Fibroblast of skin of left quadriceps (primary cell): ENCODE results near the gene CARHSP1.
"Not testable (repeated sequence)": the region's sequence is repeated elsewhere in the genome, so short reads cannot be mapped to it uniquely, and the experiment has no call there.

Experiments used
- DNase-seq, 2 experiments: peaks; one replicate each; pipeline ENCODE4 v3.0.0-alpha.2; 2013; ENCODE audit warnings: low read depth in 2 of 2

CARHSP1 gene

DNA sequence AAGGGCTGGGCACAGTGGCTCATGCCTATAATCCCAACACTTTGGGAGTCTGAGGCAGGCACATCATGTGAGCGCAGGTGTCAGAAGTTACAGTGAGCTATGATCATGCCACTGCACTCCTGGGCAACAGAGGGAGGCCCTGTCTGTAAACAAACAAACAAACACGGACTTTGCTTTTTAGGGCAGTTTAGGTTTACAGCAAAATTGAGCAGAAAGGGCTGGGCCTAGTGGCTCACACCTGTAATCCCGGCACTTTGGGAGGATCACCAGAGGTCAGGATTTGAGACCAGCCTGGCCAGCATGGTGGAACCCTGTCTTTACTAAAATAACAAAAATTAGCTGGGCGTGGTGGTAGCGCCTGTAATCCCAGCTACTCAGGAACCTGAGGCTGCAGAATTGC, 3.3 kb upstream of the CARHSP1 start:
- DNase-seq = no peak

DNA sequence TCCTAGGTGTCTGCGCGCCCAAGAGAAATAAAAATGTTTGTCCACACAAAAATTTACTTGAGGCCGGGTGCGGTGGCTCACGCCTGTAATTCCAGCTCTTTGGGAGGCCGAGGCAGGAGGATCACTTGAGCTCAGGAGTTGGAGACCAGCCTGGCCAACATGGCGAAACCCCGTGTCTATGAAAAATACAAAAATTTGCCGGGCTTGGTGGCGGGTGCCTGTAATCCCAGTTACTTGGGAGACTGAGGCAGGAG, 1.1 kb upstream of the CARHSP1 start:
- DNase-seq = not testable (repeated sequence)

DNA sequence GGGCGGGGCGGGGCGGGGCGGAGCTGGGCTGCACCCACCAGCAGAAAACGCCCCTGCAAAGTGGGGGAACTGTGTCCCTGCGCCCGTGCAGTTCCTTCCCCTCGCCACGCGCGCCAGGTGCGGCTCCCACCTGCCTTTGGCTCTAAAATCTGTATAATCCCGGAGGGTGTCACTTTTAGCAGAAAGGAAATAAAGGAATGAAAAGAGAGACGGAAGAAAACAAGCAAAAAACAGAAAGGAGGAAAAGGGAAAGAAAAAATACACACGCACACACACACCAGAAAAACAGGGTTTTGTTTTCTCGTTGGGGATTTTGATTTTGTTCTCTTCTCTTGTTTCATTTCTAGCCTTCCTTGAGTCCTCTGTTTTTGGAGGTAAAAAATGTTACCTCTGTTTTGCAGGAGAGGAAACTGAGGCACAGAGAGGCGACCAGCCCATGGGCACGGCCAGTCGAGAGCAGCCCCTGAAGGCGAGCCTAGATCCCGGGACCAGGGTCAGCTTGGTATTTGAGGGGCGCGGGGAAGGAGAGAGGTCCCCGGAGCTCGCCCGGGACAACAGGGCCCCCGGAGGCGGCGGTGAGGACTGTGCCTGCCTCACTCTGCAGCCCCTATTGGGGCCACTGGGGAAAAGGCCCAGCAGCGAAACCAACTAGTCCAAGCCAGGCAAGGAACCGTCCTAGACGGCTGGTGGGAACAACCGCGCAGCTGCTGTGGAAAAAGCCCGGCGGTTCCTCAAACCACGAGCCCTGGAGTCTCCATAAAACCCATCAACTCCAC, 594 bp upstream of the CARHSP1 start:
- no peak for DNase-seq

DNA sequence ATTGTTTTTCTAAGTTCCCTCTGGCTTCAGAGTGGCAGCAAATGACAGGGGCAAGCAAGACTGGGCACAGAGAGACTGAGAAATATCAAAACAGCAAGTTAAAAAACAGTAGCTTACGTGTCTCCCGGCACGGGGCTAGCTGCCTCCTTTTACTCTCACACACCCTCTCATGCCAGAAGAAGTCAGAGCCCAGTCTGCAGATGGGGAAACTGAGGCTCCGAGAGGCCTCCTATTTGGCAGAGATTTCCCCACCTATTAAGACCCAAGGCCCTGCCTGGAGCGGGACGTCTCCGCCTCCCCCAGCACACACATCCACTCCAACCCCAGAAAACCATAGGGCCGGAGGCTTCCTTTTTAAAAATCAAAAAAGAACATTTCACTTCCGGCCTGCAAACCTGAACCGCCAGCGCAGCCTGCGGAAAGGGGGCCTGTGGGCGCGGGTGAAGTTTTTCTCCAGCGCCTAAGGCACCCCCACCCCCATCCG, 832 bp downstream of the CARHSP1 start:
- no peak for DNase-seq

DNA sequence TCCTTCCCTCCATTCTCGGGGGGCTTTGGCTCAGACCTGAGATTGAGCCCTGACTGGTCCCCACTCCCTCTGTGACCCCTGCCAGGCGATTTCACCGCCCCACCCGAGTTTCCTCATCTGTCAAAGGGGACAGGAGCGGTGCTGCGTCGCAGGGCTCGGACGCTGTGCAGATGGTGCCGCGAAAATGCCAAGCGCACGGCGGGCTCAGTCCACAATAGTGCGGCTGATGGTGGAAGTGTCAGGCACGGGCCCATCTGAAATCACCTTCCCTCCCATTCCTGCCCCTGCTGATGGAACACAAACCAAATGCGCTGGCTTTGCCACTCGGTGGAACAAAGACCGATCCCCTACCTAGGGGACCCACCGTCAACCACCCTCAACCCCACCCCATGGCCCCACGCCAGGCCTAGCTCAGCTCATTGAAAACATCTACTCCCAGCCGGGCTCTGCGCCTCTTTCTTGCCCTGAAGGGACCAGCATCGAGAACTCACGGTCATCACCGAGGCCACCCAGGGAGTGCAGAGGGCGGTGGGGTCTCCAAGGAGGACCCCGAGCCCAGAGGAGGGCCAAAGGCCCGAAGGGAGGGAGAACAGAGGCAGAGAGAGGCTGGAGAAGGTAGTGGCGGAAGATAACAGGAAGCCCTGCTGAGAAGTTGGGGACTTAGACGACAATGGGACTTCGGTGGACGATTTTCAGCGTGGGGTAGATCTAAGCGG, 1.4 kb downstream of the CARHSP1 start:
- no peak for DNase-seq

DNA sequence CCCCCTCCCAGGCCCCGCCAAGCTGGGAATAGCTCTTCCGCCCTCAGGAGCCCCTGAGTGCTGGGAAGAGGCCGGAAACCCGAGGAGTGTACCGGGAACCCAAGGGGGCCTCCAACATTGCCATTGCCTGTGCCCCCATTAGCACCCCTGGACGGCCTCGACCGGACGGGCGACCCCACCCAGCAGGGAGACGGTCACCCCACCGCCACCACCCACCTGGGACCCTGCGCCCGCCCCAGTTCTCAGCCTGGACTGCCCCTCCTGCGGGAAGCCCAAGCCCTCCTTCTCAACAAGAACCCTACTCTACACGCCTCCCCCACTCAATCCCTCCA, 2.0 kb downstream of the CARHSP1 start:
- no peak for DNase-seq

DNA sequence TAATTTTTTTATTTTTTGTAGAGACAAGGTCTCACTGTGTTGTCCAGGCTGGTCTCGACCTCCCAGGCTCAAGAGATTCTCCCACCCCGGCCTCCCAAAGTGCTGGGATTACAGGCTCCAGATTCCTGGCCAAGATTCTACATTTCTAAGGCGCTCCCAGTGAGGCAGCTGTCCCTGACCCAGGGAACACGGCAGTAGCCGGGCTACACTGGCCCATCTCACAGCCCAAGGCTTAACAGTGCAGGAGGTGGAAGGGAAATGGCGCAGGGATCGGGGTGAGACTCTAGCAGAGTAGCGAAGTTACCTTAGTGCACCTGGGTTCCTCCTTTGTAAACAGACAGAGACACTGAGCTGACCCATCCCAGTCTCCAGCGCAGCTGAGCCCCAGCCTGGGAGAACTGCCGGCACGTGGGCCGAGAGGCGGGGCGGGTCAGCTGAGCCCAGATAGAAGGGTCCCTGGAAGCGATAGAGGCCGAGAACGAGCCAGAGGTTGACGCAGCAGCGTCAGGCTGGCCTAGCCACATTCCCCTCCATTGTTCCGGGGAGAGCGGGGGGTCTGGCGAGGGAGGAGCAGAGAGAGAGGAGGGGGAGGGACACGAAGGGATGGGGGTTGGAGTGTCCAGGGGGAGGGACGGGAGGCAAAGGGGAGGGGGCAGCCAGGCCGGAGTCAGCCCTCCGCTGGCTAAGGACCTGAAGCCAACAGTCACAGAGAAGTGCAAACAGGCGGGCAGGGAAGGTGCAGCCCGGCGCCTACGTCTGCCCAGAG, 2.5 kb downstream of the CARHSP1 start:
- DNase-seq = no peak

DNA sequence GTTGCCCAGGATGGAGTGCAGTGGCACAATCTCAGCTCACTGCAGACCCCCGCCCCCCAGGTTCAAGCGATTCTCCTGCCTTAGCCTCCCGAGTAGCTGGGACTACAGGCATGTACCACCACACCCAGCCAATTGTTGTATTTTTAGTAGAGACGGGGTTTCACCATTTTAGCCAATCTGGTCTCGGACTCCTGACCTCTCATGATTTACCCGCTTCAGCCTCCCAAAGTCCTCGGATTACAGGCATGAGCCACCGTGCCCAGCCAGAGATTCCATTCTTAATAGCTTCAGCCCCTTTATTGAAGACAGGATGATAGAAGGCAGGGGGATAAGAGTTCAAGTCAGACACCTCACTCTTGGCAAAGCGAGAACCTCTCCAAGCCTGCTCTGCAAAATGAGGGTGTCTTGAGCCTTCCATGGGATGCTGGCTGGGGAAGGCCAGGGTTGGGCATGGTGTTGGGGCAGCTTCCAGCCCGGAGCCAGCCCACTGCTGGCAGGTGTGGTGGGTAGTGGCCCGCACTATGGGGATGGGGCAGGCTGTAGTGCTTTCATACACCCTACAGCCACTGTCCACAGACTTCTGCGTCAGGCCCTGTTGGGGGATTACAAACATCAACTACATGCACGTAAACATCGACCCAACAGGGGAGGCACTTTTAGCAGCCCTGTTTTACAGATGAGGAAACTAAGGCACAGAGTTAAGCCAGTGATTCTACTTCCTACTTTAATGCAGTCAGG, 3.5 kb downstream of the CARHSP1 start:
- no peak for DNase-seq

DNA sequence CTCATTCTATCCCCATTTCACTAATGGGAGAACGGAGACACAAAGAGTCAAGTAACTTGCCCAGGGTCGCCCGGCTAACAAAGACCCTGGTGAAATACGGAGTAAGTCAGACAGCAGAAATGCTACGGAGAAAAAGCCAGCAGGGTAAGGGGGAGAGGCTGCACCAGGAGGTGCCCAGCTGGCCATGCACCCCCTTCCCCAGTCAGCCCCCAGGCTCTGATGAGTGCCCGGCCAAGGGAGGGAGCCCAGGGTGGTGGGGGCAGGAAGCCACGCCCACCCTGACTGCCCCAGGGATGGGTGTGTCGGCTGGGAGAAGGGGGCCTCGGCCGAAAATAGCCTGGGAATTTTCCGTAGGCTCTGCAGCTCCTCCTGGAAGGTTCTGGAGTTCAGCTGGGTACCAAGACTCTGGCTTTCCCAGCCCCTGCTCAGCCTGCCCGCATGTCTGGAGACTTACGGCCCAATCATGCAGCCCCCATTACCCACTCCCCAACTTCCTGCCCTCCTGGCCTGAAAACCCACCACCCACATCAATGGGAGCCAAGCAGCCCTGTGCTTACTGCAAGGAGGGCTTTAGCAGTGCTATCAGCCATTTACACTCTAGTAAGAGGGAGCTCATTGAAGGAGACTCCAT, 4.2 kb downstream of the CARHSP1 start:
- DNase-seq = no peak

DNA sequence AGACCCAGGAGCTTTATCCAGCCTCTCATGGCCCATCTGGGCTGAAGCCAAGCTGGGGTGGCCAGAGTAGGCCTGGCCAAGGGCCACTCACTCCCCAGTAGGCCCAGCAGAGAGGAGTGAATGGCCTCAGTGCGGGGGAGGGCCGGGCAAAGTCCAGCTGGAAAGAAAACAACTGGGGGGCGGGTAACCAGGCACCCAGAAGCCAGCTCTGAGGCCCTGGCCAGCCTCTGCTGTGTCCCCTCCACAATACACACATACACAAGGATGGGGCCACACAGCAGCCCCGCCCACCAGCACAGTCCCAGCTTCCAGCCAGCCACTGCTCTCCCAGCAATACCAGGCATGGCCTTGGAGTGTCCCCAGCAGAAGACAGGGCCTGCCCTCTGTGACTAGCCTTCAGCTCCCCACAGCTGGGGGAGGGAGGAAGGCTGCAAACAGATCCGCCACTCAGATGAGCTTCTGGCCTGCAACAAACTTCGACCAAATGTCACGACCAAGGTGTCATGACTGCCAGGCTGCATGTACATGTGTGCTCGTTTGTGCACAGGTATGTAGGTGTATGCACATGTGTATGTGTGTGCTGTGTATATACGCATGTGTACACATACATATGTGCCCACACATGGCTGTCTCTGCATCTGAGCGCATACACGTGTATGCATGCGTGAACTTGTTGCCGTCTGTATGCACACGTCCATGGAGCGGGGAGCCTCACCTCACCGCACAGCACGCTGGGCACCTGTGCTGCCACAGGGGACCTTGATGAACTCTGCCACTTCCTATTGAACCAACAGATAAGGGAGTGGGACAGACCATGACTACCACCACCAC, 5.0 kb downstream of the CARHSP1 start:
- no peak for DNase-seq

DNA sequence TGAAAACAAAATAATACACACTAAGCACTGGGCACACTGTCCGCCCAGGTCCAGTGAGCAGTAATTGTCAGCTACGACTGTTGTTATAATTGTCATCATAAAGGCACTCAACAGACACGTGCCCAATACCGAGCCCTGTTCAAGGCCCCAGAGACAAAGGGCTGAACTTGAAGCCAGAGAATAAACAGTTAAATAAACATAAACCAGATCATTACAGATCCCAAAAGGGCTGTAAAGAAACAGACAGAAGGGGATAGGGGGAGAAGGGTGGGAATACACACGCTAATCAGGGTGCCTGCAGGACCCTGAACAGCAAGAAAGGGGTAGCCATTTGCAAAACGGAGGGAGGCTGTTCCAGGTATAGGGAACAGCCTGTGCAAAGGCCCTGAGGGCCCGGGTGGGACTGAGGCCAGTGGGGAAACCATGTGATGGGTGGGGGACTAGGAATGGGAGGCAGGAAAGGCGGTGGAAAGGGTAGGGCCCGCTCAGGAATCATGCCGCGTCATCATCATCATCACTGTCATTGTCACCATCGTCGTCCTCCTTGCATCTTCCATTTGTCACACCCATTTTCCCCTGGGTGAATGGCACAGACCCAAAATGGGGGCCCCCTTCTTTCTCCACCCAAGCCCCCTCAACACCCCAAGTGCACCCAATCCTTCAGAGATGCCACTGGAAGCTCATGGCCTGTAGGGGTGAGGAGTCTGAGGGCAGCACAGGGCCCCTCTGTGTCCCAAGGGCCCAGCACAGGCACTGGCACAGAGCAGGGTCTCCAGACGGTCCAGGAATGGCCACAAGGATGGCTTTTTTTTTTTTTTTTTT, 6.3 kb downstream of the CARHSP1 start:
- no peak for DNase-seq

DNA sequence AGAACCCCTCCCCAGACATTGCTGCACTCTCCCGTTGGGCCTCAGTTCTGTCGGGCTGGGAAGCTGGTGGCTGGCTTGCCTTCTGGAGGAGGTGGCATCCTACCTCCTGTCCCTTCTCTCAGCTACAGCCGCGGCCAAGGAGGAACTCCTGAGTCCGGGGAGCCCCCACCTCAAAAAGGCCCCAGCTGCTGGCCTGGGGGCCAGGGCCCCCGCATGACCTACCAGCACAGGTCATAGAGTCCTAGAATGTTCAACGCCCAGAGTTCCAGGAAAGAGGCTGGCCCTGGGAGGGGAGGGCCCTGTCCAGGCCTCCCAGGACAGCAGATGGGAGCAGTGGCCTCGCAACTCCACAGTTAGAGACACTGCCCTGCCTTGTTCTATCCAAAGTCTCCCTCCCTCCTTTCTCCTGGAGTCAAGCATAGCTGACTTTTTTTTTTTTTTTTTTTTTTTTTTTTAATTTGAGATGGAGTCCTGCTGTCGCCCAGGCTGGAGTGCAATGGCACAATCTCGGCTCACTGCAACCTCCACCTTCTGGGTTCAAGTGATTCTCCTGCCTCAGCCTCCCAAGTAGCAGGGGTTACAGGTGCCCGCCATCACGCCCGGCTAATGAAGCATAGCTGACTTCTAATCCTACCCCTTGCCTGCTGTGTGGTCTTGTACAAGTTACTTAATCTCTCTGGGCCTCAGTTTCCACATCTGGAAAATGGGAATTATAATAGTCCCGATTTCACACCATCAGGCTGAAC, 7.1 kb downstream of the CARHSP1 start:
- no peak for DNase-seq

DNA sequence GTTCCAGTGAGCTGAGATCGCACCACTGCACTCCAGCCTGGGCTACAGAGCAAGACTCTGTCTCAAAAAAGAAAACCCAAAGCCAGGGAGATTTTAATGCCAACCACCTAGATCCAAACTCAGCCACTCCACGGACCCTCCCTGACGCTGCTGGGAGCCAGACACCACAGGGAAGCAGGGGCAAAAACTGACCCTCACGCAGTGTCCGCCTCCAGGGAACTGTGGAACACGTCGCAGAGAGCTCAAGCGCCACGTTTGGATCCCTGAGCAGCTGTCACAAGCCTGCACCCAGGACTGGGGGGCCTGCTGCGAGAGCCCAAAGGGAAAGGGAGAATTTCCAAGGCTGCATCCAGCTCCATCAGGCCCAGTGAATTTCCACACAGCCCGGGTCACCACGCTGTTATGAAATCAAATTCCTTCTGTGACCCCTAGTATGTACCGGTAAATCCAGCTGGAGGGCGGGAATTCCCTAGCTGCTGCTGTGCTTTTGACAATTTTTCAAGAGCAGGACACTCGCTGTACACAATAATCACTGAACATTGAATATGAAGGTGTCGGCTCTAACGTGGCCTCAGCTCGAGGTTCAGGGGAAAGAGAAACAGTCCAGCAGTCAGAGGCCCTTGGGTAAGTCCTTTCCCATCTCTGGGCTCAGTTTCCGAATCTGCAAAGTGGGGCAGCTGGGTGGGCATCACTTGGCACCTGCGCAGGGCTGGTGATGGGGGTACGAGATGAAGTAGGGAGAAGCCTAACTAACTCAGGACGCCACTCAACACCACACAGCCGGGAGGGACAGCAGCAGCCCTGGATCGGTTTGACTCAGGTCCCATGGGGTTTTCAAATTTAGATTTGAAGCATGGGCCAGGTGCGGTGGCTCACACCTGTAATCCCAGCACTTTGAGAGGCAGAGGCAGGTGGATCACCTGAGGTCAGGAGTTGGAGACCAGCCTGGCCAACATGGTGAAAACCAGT, 8.6 kb downstream of the CARHSP1 start:
- no peak for DNase-seq

DNA sequence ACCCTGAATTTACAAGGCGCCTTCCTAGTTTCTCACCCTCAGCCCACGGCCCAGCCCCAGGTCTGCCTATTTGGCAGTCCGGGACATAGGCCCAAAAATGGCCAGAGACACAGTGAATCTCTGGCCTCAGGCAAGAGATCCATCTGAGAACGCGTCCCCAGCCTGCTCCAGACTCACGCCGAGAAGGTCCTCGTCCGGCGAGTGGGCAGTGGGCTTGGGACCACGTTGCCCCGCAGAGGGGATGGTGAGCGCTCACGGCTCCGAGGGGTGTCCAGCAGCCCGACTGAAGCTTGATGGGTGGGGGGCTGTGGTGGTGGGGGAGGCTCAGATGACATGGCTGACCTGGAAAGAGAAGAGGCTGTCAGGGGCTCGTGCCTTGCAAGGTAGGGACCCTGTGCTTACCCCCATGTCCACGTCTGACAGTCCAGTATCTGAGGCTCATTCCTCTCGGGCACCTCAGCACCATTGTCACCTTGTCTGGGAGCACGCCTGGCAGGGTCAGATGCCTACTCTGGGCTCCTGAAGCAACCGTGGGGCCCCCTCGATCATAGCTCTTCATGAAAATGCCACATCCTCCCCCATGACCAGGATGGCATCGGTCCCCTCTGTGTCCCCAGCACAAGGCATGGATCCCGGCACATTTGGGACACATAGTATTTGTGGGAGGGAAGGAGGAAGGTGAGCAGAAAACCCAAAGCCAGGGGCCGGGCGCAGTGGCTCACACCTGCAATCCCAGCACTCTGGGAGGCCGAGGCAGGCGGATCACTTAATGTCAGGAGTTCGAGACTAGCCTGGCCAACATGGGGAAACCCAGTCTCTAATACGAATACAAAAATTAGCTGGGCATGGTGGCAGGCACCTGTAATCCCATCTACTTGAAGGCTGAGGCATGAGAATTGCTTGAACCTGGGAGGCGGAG, 9.6 kb downstream of the CARHSP1 start:
- DNase-seq = no peak

DNA sequence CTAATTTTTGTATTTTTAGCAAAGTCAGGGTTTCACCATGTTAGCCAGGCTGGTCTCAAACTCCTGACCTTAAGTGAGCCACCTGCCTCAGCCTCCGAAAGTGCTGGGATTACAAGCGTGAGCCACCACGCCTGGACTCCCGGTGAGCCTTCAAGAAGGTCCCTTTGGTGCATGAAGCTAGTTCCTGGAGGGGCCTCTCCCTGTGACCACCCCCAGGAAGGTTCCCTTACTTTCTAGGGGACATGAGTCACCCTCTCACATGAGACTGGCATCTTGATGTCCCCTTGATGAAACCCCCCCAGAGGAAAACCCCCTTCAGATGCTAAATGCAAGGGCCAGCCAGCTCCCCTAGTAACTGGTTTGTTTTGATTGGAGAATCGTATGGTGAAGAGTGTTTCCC, 12.8 kb downstream of the CARHSP1 start:
- DNase-seq = no peak

DNA sequence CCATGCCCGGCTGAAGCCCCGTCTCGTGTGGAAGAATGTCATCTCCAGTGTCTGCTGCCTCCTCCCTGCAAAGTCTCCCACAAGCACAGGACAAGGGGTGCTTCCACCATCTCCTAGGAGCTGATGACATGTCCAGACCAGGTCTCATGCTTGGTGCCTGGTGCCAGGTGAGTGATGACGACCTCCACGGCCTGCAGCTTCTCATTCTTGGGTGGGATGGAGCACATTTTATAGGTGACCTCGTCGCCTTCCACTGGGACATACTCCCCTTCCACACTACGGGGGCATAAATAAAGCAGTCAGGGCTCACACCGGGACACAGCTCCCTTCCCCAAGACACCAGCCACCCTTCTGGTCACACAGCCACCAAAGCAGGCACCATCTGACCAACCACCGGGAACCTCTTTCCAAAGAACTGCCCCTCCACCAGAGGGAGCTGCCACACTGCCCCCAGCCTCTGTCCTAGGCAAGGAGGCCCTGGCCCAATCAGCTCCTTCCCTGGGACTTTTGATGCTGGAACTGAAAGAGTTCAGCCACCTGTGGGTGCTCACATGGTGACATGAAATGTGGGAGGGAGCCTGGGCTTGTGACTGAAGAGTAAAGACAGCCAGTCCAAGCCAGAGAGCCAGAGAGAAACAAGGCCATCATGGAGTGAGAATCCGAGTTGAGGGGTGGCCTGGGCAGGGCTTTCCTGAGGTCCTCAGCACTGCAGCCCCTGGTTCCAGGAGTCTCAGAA, 13.6 kb downstream of the CARHSP1 start:
- no peak for DNase-seq
